K562 (cell line): Measurements from ENCODE around the gene HMGXB3. TPM values are rescaled to one million over a fixed set of nuclear protein-coding genes. Genes with fewer than 3 reads are reported as not detected.
"Not testable (repeated sequence)": the region's sequence is repeated elsewhere in the genome, so short reads cannot be mapped to it uniquely, and the experiment has no call there.

Source experiments
- ATF7 ChIP-seq: fragments of 450-650 bp; IDR thresholded peaks from 2 replicates; pipeline ENCODE4 v1.7.1; 2014; ENCODE audit warnings: mild to moderate bottlenecking, moderate library complexity
- BRD9 ChIP-seq: fragments of 450-650 bp; IDR thresholded peaks from 2 replicates; pipeline ENCODE4 v1.6.1; 2018; ENCODE audit warnings: low read depth; ENCODE audit not compliant: partially characterized antibody
- C11orf30 ChIP-seq: fragments of 450-650 bp; IDR thresholded peaks from 2 replicates; pipeline ENCODE4 v1.6.1; 2016; ENCODE audit warnings: low read depth, mild to moderate bottlenecking
- CC2D1A ChIP-seq: fragments of 450-650 bp; IDR thresholded peaks from 2 replicates; pipeline ENCODE4 v1.6.1; 2017; ENCODE audit warnings: mild to moderate bottlenecking
- CEBPG ChIP-seq, 3 experiments: fragments of 200-800 bp in 1 of 3; sonication (Bioruptor generic) in 1 of 3; sonication (generic) in 1 of 3; formaldehyde crosslinking in 1 of 3; IDR thresholded peaks in 2 of 3; conservative IDR thresholded peaks in 1 of 3; 2 replicates each; pipeline versions ENCODE4 v1.6.1 to v1.8.0; 2016 to 2022; ENCODE audit warnings: missing compliant biosample characterization in 2 of 3, missing genetic modification characterization in 2 of 3, mild to moderate bottlenecking in 1 of 3, missing genetic modification reagents in 1 of 3
- DPF2 ChIP-seq: fragments of 450-650 bp; IDR thresholded peaks from 2 replicates; pipeline ENCODE4 v1.6.1; 2016
- ELF4 ChIP-seq: fragments of 450-650 bp; formaldehyde crosslinking; IDR thresholded peaks from 2 replicates; pipeline ENCODE4 v1.4.0; 2022; ENCODE audit warnings: missing genetic modification characterization
- FOS ChIP-seq: IDR thresholded peaks from 3 replicates; pipeline ENCODE4 v1.6.1; 2011; ENCODE audit not compliant: insufficient read length; ENCODE audit errors: extremely low read depth
- FOSL1 ChIP-seq: fragments of 200-800 bp; sonication (Bioruptor generic); conservative IDR thresholded peaks from 2 replicates; pipeline ENCODE4 v1.6.1; 2016; ENCODE audit warnings: missing genetic modification characterization, missing compliant biosample characterization
- MIER1 ChIP-seq: fragments of 450-650 bp; IDR thresholded peaks from 2 replicates; pipeline ENCODE4 v1.6.1; 2016; ENCODE audit warnings: antibody characterized with exemption, mild to moderate bottlenecking, low read depth
- OTX1 ChIP-seq: fragments of 450-650 bp; formaldehyde crosslinking; IDR thresholded peaks from 2 replicates; pipeline ENCODE4 v1.4.0; 2022; ENCODE audit warnings: mild to moderate bottlenecking
- POLR2G ChIP-seq: fragments of 200-400 bp; formaldehyde crosslinking; IDR thresholded peaks from 2 replicates; pipeline ENCODE4 v1.6.1; 2017; ENCODE audit warnings: low read depth, mild to moderate bottlenecking, antibody characterized with exemption, low read length, moderate library complexity
- TAL1 ChIP-seq: fragments of 450-650 bp; IDR thresholded peaks from 2 replicates; pipeline ENCODE4 v1.6.1; 2016; ENCODE audit warnings: mild to moderate bottlenecking
- TEAD1 ChIP-seq, 2 experiments: fragments of 450-650 bp in 1 of 2; sonication (generic) in 1 of 2; formaldehyde crosslinking; IDR thresholded peaks; 2 replicates each; pipeline versions ENCODE4 v1.4.0 to v1.8.0; 2020 to 2022; ENCODE audit warnings: mild to moderate bottlenecking in 2 of 2, missing genetic modification reagents in 1 of 2
- TRIM28 ChIP-seq: fragments of 450-650 bp; IDR thresholded peaks from 2 replicates; pipeline ENCODE4 v1.6.1; 2017
- ZBTB26 ChIP-seq: fragments of 450-650 bp; formaldehyde crosslinking; IDR thresholded peaks from 2 replicates; pipeline ENCODE4 v1.4.0; 2022; ENCODE audit warnings: missing genetic modification characterization
- ZFX ChIP-seq: sonication (generic); formaldehyde crosslinking; IDR thresholded peaks from 2 replicates; pipeline ENCODE4 v1.8.0; 2022; ENCODE audit warnings: mild to moderate bottlenecking, missing genetic modification reagents, moderate library complexity
- polyA plus RNA-seq, 8 experiments: library from polyadenylated mRNA; depleted of rRNA in 4 of 8; stranded (reverse) in 5 of 8; unstranded in 3 of 8; fragments of >200 nt; fragmentation: Nextera tagmentation in 2 of 8; fragmentation: Illumina TruSeq in 1 of 8; extraction: Ambion mirVana in 2 of 8; extraction: Trizol in 1 of 8; gene quantifications; 2 replicates each; pipeline versions ENCODE4 v1.2.1 to v1.2.3, GENCODE V29; 2011 to 2014; ENCODE audit warnings: inconsistent platforms in 1 of 8, missing spikeins in 1 of 8
- total RNA-seq, 7 experiments: library from RNA; depleted of rRNA in 6 of 7; stranded (reverse); fragments of >200 nt in 6 of 7; fragmentation: Illumina TruSeq in 2 of 7; extraction: Trizol in 2 of 7; gene quantifications; 2 replicates each; pipeline versions ENCODE4 v1.2.1 to v1.2.3, GENCODE V29; 2011 to 2021; ENCODE audit warnings: low replicate concordance in 1 of 7
- TF ChIP-seq, protein P1 (sequence below), 2 experiments: fragments of 450-650 bp in 1 of 2; IDR thresholded peaks; 2 replicates each; pipeline ENCODE4 v1.6.1; 2011 to 2017; ENCODE audit warnings: low read depth in 2 of 2, antibody characterized with exemption in 1 of 2, borderline replicate concordance in 1 of 2, low read length in 1 of 2, mild to moderate bottlenecking in 1 of 2, mixed read lengths in 1 of 2; ENCODE audit not compliant: control insufficient read depth in 1 of 2

Gene HMGXB3
- total and polyA plus RNA-seq, 9 of the 15 experiments (the other 6 are each of a cell fraction or from before 2014, with no cell fraction given): 1.8 to 44.1 (median 32.2) TPM

DNA sequence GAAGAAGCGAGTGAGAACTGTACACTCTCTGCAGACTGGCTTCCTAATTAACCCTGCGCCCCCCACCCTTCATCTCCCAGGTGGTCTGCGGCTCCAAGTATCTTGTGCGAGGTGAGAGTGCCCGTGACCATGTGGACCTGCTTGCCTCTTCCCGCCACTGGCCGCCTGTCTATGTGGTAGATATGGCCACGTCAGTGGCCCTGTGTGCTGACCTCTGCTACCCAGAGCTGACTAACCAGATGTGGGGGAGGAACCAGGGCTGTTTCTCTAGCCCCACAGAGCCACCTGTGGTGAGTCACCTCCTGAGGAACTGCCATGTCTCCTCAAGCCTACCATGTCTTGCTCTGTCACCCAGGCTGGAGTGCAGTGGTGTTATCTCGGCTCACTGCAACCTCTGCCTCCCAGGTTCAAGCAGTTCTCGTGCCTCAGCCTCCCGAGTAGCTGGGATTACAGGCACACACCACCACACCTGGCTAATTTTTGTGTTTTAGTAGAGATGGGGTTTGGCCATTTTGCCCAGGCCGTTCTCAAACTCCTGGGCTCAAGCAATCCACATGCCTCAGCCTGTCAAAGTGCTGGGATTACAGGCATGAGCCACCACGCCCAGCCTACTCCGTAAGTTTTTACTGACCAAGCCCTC is 49.8 kb downstream of the HMGXB3 start (continued):
- TF ChIP-seq, protein P1, sequence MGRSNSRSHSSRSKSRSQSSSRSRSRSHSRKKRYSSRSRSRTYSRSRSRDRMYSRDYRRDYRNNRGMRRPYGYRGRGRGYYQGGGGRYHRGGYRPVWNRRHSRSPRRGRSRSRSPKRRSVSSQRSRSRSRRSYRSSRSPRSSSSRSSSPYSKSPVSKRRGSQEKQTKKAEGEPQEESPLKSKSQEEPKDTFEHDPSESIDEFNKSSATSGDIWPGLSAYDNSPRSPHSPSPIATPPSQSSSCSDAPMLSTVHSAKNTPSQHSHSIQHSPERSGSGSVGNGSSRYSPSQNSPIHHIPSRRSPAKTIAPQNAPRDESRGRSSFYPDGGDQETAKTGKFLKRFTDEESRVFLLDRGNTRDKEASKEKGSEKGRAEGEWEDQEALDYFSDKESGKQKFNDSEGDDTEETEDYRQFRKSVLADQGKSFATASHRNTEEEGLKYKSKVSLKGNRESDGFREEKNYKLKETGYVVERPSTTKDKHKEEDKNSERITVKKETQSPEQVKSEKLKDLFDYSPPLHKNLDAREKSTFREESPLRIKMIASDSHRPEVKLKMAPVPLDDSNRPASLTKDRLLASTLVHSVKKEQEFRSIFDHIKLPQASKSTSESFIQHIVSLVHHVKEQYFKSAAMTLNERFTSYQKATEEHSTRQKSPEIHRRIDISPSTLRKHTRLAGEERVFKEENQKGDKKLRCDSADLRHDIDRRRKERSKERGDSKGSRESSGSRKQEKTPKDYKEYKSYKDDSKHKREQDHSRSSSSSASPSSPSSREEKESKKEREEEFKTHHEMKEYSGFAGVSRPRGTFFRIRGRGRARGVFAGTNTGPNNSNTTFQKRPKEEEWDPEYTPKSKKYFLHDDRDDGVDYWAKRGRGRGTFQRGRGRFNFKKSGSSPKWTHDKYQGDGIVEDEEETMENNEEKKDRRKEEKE (IDR thresholded peaks at IDR 0.05; ENCODE audit: borderline replicate concordance in 1 of 2, control insufficient read depth in 1 of 2, low read depth in 2 of 2, low read length in 1 of 2): peak in 1 of 2 experiments; percentile 67; a peak in 1 of 4 replicates
- peak; percentile 93; the same call in 1 of the 2 replicates for TF ChIP-seq TRIM28
- 0 out of 2 replicates have a peak, but pooled peaks have one; percentile 41 for TF ChIP-seq CEBPG (CRISPR knock-in tag; IDR thresholded peaks at IDR 0.05)
- TF ChIP-seq CEBPG (tag; conservative IDR thresholded peaks at IDR 0.05 in 1 of 2, IDR thresholded peaks at IDR 0.05 in 1 of 2): not testable (repeated sequence)
- TF ChIP-seq CC2D1A: peak; percentile 49; the same call in 1 of the 2 replicates
- peak; percentile 78 for TF ChIP-seq MIER1
- peak; percentile 68; the same call in 1 of the 2 replicates for TF ChIP-seq ZBTB26
- peak; percentile 98 for TF ChIP-seq DPF2
- peak; percentile 41 for TF ChIP-seq BRD9
- peak; percentile 58 for TF ChIP-seq C11orf30
- peak; percentile 50; the same call in 1 of the 2 replicates for TF ChIP-seq POLR2G
- peak; percentile 74 for TF ChIP-seq TAL1
- peak; percentile 57; the same call in 1 of the 2 replicates for TF ChIP-seq ZFX (CRISPR knock-in tag)
- TF ChIP-seq TEAD1 (CRISPR knock-in tag; IDR thresholded peaks at IDR 0.05): peak in 1 of 2 experiments; percentile 71; a peak in 1 of 4 replicates
- TF ChIP-seq FOSL1 (tag): peak; percentile 99
- peak; percentile 64; the same call in 1 of the 2 replicates for TF ChIP-seq ELF4 (CRISPR knock-in tag)
- peak; percentile 72 for TF ChIP-seq FOS
- 0 out of 2 replicates have a peak, but pooled peaks have one; percentile 41 for TF ChIP-seq OTX1 (CRISPR knock-in tag)
- TF ChIP-seq ATF7: peak; percentile 85
